GM19043 (cell line): Measurements from ENCODE around the gene SH3GL3.

Experiments
- ATAC-seq: cut with Tn5 transposase; IDR thresholded peaks from one replicate; pipeline ENCODE4 v1.9.1; 2021; ENCODE audit warnings: low read depth; ENCODE audit not compliant: unreplicated experiment

SH3GL3 gene

GRCh38 chr15:83656943-83657528 lies 209.9 kb downstream of the SH3GL3 start:
- no peak for ATAC-seq

- ATAC-seq, result no peak
Measured at GRCh38 chr15:83657549-83657948, 210.4 kb downstream of the SH3GL3 start.

GRCh38 chr15:83658430-83659416 lies 211.6 kb downstream of the SH3GL3 start:
- ATAC-seq, result no peak

GRCh38 chr15:83659417-83659812 lies 212.3 kb downstream of the SH3GL3 start:
- ATAC-seq, result no peak

GRCh38 chr15:83665480-83665879 lies 218.3 kb downstream of the SH3GL3 start:
- no peak for ATAC-seq
